Body of pancreas (tissue), 4 donors: ENCODE results near the gene HMCN2.

ENCODE experiments used
- CTCF ChIP-seq, 7 experiments: fragments of 450-650 bp in 4 of 7; fragments of 200-600 bp in 3 of 7; sonication (generic) in 3 of 7; IDR thresholded peaks; one replicate each; pipeline ENCODE4 v1.5.1; 2016 to 2019; ENCODE audit warnings: antibody characterized with exemption in 7 of 7
- POLR2A ChIP-seq, 3 donors: fragments of 450-650 bp; IDR thresholded peaks; one replicate each; pipeline ENCODE4 v1.6.1; 2016; ENCODE audit warnings: antibody characterized with exemption in 3 of 3, mild to moderate bottlenecking in 2 of 3

- TF ChIP-seq CTCF (IDR thresholded peaks at IDR 0.05) (no peak), POLR2A (IDR thresholded peaks at IDR 0.05) (no peak)
Measured at GRCh38 chr9:130471411-130472183, 206.0 kb downstream of the HMCN2 start.
